K562 (cell line): ENCODE data around the gene ADPGK.

Experiments
- MAFF ChIP-seq: IDR thresholded peaks from 2 replicates; pipeline ENCODE4 v1.6.1; 2012; ENCODE audit warnings: low read length, improper control_type of control experiment
- NR3C1 ChIP-seq: sonication (generic); formaldehyde crosslinking; IDR thresholded peaks from 2 replicates; pipeline ENCODE4 v1.8.1; 2022; ENCODE audit warnings: missing genetic modification reagents
- ZFPM2 ChIP-seq: fragments of 250-450 bp; sonication (Bioruptor Pico); IDR thresholded peaks from 2 replicates; pipeline ENCODE4 v1.5.1; 2022; ENCODE audit warnings: mild to moderate bottlenecking

DNA sequence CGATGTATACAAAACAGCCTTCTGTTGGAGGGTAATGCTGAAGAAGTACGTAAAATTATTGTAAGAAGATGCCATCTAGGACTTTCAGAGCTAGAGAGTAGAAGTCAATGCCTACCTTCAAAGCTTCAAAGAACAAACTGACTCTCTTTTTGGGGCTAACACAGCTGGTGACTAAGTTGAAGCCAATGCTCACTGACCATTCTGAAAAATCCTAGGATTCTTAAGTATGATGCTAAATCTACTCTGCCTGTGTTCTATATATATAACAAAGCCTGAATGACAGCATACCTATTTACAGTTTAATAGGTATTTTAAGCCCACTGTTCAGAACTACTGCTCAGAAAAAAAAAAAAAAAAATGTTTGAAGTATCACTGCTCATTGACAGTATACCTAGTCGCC lies 18.9 kb downstream of the ADPGK start:
- no peak for TF ChIP-seq MAFF
- TF ChIP-seq NR3C1 = no peak
- no peak for TF ChIP-seq ZFPM2 (CRISPR knock-in tag)
